ENCODE measurements around the gene ALDH16A1.

DNA sequence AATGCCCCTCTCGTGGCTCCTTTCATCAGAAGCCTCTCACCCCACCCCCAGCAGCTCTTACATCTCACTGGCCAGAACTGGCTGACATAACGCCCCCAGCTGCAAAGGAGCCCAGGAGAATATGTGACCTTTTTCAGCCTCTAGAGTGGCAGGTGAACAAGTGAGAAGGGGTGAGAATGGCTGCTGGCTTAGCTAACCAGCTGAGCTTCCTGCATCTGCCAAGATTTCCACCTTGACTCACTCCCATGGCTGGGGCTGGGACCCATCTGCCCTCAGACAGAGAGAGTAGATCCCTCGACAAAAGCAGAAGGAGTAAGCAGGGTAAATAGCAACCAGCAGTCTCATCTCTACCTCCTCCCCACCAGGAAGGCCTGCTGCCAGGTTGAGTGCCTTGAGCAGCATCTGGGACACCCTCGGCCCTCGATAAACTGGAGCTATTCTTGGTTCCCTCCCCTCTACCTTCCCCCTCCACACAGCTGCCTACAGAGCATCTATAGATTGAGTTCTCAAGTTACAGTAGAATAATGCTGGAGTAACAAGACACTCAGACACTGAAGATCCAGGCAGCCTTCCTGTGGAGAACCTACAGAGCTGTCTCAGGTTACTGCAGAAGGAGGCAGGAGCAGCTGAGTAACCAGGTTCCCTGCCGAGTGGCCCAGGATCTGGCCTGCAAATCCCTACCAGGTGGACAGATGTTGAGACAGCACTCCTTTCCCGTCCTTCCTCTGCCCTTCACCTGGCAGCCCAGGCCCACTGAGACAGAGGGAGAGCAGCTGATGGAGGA lies 49.4 kb upstream of the ALDH16A1 start:
- TF ChIP-seq EZH2 (IDR thresholded peaks at IDR 0.05; ENCODE audit: low read length, missing control alignments), result no peak
- TF ChIP-seq, protein P1, sequence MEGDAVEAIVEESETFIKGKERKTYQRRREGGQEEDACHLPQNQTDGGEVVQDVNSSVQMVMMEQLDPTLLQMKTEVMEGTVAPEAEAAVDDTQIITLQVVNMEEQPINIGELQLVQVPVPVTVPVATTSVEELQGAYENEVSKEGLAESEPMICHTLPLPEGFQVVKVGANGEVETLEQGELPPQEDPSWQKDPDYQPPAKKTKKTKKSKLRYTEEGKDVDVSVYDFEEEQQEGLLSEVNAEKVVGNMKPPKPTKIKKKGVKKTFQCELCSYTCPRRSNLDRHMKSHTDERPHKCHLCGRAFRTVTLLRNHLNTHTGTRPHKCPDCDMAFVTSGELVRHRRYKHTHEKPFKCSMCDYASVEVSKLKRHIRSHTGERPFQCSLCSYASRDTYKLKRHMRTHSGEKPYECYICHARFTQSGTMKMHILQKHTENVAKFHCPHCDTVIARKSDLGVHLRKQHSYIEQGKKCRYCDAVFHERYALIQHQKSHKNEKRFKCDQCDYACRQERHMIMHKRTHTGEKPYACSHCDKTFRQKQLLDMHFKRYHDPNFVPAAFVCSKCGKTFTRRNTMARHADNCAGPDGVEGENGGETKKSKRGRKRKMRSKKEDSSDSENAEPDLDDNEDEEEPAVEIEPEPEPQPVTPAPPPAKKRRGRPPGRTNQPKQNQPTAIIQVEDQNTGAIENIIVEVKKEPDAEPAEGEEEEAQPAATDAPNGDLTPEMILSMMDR (conservative IDR thresholded peaks at IDR 0.05 in 1 of 2, IDR thresholded peaks at IDR 0.05 in 1 of 2; ENCODE audit: low read depth in 1 of 2, low read length in 2 of 2), result no peak
